Measurements from ENCODE around the gene HAUS6.
"Not testable (repeated sequence)": the region's sequence is repeated elsewhere in the genome, so short reads cannot be mapped to it uniquely, and the experiment has no call there.

Gene HAUS6, protein sequence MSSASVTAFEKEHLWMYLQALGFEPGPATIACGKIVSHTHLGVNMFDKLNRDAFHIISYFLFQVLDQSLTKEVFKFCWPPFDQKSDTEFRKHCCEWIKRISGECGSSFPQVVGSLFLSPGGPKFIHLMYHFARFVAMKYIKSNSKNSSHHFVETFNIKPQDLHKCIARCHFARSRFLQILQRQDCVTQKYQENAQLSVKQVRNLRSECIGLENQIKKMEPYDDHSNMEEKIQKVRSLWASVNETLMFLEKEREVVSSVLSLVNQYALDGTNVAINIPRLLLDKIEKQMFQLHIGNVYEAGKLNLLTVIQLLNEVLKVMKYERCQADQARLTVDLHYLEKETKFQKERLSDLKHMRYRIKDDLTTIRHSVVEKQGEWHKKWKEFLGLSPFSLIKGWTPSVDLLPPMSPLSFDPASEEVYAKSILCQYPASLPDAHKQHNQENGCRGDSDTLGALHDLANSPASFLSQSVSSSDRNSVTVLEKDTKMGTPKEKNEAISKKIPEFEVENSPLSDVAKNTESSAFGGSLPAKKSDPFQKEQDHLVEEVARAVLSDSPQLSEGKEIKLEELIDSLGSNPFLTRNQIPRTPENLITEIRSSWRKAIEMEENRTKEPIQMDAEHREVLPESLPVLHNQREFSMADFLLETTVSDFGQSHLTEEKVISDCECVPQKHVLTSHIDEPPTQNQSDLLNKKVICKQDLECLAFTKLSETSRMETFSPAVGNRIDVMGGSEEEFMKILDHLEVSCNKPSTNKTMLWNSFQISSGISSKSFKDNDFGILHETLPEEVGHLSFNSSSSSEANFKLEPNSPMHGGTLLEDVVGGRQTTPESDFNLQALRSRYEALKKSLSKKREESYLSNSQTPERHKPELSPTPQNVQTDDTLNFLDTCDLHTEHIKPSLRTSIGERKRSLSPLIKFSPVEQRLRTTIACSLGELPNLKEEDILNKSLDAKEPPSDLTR

DNA sequence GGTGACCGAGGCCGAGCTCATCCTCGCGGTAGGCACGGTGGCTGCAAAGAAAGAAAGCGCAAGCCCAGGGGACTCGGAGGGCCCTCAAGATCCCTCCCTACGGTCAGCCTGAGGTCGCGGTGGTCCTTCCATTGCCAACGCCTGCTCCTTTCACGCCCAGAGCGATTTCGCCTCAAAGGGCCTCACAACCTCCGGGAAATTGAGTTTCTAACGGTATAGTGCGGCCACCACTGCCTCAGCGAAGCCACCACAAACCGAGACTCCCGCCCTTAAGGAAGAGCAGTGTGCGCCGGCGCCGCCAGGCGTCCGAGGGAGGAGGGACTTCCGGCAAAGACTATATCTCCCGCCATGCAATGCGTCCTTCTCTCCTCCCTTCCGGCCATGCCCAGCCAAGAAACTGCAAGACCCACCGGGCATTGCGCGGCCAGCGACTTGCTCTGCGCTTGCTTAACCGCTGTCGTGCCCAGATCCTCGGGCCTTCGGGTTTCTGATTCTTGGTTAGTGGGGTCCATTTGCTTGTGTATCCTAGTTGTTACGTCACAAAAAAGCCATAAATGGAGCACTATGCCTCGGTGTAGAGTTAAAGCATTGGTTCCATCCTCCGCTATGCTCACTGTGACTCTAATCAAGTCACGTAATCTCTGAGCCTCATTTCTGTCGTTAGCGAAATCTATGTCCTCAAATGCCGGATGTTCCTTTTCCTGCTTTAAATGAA is at the start of gene HAUS6:
HAUS6 (minus strand) TSS at position 274 of the 715 bp plus-strand sequence; CDS start at position 21, 253 bp downstream.
- DNase-seq: peak; percentile 97

DNA sequence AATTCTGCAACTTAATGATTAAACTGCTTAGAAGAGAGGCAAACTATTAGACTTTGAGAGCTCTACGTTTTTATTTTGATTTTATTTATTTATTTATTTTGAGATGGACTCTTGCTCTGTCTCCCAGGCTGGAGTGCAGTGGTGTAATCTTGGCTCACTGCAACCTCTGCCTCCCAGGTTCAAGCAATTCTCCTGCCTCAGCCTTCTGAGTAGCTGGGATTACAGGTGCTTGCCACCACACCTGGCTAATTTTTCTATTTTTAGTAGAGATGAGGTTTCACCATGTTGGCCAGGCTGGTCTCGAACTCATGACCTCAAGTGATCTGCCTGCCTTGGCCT is 49.4 kb upstream of the HAUS6 start:
- DNase-seq: not testable (repeated sequence)

DNA sequence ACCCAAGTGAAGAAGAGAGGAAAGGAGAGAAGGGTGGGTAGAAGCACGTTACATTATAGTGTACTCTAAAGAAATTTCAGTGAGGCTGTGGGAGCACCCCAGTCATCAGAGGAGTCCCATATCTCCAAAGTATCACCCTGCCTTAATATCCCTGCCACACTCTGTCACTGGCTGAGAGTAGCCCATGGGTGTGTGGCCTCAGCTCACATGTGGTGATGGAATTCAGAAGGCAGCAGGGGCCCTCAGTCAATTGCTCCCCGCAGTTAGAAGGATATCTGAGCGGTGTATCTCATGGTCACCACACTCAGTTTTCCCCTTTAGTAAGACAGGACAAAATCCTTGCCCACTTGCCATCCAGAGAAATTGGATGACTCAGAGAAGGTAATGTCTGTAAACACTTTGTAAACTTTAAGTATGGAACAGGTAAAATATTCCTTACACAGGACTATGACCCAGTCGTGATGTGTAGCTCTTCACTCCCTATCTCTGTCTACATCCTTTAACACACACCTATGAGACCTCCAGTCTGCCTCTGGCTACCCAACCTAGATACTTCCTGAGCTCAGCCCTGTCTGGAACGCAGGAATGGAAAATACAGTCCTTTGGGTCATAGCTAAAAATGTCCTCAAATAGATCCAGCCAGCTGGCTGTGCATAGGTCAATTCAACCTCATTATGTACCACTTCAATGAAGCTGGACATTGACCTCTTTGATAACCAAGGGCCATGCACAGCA is 48.9 kb upstream of the HAUS6 start:
- DNase-seq: no peak

DNA sequence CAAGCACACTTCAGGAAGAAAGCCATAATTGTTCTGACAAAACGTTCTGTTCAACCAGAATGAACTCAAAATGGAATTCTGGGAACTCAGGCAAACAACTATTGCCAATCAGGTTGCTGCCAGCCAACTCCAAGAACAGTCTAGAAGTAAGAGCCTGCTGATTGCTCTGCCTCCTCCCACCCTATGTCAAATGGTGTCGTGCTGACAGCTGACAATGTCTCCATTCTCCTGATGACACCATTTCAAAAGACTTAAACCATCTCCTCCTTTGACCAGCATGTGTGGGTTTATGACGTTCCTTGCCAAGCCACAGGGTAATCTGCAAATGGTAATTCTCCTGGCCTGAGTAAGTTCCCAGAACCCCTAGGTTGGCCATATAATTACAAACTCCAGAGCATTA is 46.5 kb upstream of the HAUS6 start:
- DNase-seq: no peak

DNA sequence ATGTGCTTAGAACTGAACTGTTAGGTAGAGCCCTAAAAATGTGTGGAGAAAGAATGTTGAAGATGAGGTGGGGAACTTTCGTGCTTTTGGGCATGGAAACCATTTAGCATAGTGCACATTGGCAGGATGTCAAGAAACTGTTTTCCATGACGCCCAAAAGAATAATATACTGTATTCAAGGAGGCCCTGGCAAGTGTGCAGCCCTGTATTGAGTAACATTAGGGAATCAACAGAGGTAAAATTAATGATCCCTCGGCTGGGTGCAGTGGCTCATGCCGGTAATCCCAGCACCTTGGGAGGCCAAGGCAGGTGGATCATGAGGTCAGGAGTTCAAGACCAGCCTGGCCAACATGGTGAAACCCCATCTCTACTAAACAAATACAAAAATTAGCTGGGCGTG is 45.5 kb upstream of the HAUS6 start:
- DNase-seq: no peak

DNA sequence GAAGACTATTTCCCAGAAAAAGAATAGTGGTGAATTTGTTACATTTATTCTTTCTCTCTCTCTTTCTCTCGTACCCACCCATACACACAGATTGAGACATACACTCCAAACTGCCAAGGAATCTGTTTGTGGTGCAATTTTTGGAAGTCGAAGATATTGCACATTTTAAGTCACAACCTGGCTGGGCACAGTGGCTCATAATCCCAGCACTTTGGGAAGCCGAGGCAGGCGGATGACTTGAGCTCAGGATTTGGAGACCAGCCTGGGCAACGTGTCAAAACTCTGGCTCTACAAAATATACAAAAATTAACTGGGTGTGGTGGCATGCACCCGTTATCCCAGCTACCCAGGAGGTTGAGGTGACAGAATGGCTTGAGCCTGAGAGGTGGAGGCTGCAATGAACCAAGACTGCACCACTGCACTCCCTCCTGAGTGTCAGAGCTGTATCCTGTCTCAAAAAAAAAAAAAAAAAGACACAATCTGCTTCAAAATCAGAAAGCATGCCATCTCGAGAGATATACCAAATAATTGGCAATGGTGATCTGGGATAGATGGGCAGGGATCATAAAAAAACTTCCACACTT is 43.8 kb upstream of the HAUS6 start:
- no peak for DNase-seq

DNA sequence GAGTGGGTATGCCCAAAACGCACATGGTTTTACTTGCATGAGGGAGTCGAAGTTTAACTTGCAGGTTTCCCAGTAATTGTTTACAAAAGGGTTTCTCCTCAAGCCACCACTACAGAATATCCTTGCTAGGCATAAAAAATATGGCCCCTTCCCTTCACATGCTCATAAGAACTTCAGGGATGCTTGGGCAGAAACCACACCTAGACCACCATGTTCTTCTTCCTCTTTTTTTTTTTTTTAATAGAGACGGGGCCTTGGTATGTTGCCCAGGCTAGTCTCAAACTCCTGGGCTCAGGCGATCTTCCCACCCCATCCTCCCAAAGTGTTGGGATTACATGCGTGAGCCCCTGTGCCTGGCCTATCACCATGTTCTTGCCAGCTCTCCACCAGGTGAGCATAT is 43.2 kb upstream of the HAUS6 start:
- no peak for DNase-seq

DNA sequence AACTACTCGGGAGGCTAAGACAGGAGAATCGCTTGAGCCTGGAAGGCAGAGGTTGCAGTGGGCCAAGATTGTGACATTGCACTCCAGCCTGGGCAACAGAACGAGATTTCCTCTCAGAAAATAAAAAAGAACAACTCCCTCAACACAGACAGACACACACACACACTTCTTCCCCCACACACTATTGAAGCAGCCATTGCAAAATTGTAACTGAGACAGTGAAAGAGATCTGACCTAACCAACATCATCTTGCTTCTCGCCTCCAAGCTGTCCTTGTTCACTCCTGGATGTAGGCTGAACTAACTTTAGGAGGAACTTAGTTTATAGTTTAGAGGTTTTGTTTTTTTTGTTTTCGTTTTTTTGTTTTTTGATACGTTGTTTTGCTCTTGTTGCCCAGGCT is 37.6 kb upstream of the HAUS6 start:
- DNase-seq: no peak

DNA sequence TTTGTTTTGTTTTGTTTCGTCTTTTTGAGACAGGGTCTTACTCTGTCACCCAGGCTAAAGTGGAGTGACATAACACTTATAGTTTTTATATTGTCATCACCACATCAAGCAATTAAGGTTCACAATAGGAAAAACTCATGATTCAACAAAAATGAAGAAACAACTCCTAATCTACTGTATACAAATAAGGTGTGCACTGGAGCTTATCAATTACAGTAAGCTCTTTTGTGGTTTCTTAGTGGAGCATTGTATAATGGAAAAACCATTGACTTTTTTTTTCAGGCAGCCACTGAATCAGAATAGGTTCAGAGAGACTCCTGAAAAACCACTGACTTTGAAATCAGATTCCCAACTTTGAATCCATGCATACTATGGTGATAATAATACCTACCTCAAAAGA is 35.4 kb upstream of the HAUS6 start:
- no peak for DNase-seq

DNA sequence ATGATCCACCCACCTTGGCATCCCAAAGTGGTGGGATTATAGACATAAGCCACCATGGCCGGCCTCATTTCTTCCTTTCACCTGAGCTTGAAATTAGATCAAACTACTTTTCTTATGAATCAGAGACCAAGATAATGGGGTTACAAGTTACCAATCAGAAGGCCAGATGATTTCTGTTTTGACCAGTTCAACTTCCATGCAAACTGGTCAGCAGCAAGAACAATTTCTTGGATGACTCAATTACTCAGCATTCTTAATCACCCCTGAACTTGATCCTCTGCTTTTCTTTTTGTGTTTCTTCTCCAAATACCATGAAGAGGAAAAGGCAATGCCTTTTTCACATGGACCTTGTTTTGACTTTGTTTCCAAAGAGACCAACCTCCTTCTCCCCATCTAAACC is 34.6 kb upstream of the HAUS6 start:
- DNase-seq: no peak

DNA sequence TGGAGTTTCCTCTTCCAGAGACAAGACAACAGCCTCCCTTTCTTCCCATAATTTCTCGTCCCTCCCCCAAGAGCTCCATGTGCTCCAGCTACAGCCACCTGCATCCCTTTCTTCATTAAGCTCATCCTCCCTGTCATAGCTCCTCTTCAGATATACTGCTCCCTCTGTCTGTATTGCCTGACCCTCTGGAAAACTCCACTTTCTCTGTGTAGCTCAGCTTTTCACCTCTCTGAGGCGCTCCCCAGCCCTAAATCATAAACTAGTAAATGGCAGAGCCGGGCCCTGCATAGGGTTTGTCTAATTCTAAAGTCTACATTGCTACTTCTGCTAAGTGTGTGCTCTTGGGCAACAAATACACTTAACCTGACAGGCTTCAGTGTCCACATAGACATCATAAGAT is 33.4 kb upstream of the HAUS6 start:
- DNase-seq: no peak

DNA sequence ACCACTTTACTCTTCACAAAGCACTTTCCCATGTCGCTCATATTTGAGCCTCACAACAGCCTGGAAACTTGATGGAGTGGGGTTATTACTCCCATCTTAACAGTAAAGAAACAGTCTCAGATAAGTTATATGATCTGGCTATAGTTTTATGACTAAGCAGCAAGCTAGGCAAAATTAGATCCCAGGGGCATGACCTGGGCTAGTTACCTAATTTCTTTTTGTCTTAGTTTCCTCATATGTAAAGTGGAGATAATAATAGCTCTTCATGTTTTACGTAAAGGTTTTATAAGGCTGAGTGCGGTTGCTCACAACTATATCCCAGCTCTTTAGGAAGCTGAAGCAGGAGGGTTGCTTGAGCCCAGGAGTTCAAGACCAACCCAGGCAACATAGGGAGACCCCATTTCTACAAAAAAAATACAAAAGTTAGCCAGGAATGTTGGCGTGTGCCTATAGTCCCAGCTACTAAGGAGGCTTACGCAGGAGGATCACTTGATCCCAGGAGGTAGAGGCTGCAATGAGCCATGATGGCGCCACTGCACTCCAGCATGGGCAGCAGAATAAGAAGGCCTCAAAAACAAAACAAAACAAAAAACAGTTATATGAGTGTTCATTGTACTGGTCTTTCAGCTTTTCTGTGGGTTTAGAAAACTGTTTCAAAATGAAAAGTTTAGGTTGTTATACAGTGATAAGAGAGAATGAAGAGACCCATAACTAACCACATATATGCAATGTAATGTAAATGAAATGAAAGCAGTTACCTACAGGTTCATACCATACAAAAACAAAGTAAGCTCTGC is 31.0 kb upstream of the HAUS6 start:
- DNase-seq: no peak

DNA sequence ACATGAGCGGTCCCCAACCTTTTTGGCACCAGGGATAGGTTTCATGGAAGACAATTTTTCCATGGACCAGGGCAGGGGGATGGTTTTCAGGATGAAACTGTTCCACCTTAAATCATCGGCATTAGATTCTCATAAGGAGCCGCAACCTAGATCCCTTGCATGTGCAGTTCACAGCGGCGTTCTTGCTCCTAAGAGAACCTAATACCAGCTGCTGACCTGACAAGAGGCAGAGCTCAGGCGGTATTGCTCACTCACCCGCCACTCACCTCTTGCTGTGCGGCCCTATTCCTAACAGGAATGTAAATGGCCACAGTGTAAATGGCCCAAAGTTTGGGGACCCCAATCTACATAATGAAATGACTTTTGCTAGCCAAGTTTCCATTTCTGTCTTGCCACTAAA is 27.7 kb upstream of the HAUS6 start:
- DNase-seq: no peak

DNA sequence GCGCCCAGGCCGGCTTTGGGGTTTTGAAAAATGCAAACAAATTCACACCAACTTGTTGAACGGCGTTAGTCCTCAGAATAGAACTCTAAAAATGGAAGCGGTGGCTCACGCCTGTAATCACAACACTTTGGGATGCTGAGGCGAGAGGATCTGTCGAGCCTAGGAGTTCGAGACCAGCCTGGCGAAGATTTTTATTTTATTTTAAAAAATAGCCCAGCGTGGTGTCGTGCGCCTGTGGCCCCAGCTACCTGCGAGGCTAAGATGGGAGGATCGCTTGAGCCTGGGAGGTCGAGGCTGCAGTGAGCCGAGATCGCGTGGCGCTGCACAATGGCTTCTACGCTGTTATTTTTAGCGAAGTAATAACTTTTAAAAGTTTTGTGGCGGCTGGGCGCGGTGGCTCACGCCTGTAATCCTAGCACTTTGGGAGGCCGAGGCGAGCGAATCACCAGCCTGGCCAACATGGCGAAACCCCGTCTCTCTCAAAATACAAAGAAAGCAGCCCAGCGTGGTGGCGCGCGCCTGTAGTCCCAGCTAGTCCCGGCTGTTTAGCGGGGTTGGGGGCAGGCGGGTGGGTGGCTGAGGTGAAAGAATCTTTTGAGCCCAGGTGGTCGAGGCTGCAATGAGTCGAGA is 25.3 kb upstream of the HAUS6 start:
- peak; percentile 49 for DNase-seq

DNA sequence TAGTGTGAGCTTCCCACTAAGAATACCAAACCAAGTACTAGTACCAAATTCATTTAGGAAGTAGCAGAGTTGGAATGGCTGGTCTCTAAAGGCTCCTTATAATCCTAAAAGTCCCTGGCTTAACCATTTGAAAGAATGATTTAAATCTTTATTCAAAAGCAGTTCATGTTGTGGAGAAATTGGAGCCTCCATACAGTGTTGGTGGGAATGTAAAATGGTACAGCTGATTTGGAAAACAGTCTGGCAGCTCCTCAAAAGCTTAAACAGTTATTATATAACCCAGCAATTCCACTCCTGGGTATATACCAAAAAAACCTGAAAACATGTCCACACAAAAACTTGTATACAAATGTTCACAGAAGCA is 21.7 kb upstream of the HAUS6 start:
- DNase-seq: no peak

DNA sequence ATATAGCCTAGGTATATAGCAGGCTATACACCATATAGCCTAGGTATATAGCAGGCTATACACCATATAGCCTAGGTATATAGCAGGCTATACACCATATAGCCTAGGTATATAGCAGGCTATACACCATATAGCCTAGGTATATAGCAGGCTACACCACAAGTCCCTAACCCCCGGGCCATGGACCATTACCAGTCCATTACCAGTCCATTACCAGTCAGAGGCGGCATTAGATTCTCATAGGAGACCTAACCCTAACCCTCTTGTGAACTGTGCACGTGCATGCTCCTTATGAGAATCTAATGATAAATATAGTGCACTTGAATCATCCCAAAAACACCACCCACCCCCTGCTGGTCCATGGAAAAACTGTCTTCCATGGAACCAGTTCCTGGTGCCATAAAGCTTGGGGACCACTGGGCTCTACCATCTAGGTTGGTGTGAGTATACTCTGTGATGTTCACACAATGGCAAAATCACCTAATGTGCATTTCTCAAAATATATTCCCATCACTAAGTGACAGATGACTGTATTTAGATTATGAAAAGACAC is 19.9 kb upstream of the HAUS6 start:
- no peak for DNase-seq

DNA sequence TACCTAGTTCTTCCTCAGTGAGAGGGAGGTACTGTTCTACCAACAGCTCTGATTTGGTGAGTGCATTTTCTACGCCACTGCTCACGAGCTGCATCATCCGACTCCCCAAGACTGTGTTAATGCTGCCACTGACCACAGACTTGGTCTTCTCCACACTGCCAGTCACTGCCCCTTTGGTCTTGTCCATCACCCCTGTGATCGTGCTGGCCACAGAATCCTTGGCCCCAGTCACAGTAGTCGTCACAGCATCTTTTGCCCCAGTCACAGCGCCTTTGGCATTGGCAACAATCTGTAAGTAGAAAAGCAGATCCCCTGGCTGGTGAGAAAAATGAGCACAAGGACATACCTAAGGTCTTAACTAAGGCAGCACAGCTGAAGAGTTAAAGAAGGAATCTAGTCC is 18.2 kb upstream of the HAUS6 start:
- no peak for DNase-seq

DNA sequence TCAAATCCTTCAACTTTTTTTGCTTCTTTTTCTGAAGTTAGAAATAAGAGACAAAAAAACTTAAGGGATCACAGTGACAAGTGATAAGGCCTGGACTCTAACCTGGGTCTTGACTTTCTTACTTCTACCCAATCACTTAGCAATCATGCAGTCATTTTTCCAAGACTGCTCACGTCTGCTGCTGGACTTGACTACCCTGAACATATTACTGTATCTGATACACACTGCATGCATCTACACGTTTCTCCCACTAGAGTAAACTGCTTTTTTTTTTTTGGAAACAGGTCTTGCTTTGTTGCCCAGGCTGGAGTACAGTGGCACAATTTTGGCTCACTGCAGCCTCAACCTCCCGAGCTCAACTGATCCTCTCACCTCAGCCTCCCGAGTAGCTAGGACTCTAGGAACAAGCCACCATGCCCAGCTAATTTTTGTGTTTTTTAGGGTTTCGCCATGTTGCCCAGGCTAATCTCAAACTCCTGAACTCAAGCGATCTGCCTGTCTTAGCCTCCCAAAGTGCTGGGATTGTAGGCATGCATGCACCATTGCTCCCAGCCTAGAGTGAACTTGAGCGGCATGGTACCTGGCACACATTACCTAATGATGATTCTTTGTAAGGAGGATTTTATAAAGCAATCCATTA is 17.2 kb upstream of the HAUS6 start:
- DNase-seq: no peak

DNA sequence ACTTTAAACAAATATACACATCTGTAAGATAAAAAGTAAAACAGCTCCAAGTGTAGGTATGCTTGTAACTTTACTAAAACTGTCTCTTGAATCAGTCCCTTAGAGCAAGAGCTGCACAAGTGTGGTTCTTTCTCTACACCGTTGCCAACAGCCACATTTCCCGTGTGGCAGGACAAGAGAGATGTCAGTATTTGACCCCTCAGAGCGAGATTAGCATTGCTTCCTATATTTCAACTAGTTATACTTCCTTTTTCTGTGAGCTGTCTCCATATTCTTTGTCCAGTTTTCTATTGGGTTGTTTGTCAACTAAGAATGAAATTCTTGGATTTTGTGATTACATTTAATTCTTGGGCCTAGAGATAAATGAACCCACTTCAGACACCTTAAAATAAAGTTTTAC is 16.5 kb upstream of the HAUS6 start:
- DNase-seq: no peak

DNA sequence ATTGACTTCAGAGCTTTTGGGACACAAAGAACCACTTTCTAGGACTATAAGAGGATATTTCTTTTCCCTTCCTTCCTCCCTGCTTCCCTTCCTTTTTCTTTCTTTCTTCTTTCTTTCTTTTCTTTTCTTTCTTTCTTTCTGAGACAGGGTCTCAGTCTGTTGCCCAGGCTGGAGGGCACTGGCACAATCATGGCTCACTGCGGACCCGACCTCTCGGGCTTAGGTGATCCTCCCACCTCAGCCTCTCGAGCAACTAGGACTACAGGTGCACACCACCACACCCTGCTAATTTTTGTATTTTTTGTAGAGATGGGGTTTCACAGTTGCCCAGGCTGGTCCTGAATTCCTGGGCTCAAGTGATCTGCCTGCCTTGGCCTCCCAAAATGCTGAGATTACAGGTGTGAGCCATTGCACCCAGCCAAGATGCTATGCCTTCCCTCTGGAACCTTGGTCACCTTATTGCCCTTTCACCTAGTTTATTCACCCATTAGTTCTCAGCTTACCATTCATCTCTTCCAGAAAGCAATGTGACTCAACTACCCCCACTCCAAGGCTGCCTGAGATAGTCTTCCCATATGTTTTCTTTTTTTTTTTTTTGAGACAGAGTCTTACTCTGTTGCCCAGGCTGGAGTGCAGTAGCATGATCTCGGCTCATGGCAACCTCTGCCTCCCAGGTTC is 14.5 kb upstream of the HAUS6 start:
- DNase-seq: no peak
